H1 (cell line): ENCODE data around the gene PIGM. TPM values are rescaled to one million over a fixed set of nuclear protein-coding genes. Genes with fewer than 3 reads are reported as not detected.

Source experiments
- BACH1 ChIP-seq: IDR thresholded peaks from 2 replicates; pipeline ENCODE4 v1.6.1; 2012; ENCODE audit warnings: low read length, improper control_type of control experiment
- CHD1 ChIP-seq: IDR thresholded peaks from 2 replicates; pipeline ENCODE4 v1.6.1; 2012; ENCODE audit warnings: low read depth, low read length, improper control_type of control experiment
- KDM5A ChIP-seq: fragments of 200-600 bp; IDR thresholded peaks from 2 replicates; pipeline ENCODE4 v1.7.1; 2012; ENCODE audit warnings: mild to moderate bottlenecking, low read length, inconsistent platforms, mixed read lengths
- NRF1 ChIP-seq: IDR thresholded peaks from 2 replicates; pipeline ENCODE4 v1.6.1; 2011; ENCODE audit warnings: mild to moderate bottlenecking, low read depth, low read length, improper control_type of control experiment
- polyA plus RNA-seq, 7 experiments: library from polyadenylated mRNA; depleted of rRNA in 3 of 7; stranded (reverse) in 5 of 7; unstranded in 2 of 7; fragments of >200 nt in 5 of 7; fragments of 200-250 nt in 2 of 7; gene quantifications; 1 replicate in 5 of 7; 2 replicates in 1 of 7; 4 replicates in 1 of 7; pipeline versions ENCODE4 v1.2.1 to v1.2.3, GENCODE V29; 2011 to 2013; ENCODE audit warnings: missing spikeins in 2 of 7, mixed read lengths in 2 of 7
- total RNA-seq: library from RNA; stranded (reverse); fragmentation: NEBNext Ultra II Directional; extraction: Animal tissue kit (Norgen Biotek cat#: 25700); gene quantifications from 2 replicates; pipeline ENCODE4 v1.2.1, GENCODE V29; 2021

The PIGM gene
- total and polyA plus RNA-seq, 2 of the 8 experiments (the other 6 are each of a cell fraction or from before 2014, with no cell fraction given), result 5.4 to 6.0 TPM

DNA sequence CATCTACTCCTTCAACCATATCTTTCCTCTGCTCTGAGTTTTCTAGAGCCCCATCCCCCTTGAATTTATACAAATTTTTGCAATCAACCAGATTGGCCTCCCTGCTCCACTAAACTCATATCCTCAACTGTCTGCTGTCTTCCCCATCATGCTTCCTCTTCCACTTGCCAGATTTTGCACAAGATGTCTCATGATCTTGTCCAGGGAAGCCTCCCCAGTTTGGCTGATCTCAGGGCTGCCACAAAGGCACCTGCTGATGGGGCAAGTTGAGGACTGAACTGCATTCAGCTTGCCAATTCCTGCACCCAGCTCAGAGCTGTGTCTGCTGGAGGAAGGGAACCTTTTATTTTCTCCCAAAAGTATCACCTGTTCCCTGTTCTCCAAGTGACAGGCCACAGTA lies 45.7 kb upstream of the PIGM start (continued):
- no peak for TF ChIP-seq NRF1
- TF ChIP-seq KDM5A, result no peak
- no peak for TF ChIP-seq BACH1
- TF ChIP-seq CHD1, result no peak
